Measurements from ENCODE around the gene FEM1B.

Gene FEM1B

GRCh38 chr15:68335655-68336054 lies 58.1 kb downstream of the FEM1B start:
- Mint-ChIP-seq H3K4me3 (no peak overlapping the region), H3K9me3 (no peaks in the 10 kb centered on the region), H3K27me3 (peaks cover 12% of the 10 kb centered on the region), H3K27ac (no peak overlapping the region), H3K4me1 (peaks cover 8% of the 10 kb centered on the region)
- DNase-seq (no peak), ATAC-seq (no peak)

DNA sequence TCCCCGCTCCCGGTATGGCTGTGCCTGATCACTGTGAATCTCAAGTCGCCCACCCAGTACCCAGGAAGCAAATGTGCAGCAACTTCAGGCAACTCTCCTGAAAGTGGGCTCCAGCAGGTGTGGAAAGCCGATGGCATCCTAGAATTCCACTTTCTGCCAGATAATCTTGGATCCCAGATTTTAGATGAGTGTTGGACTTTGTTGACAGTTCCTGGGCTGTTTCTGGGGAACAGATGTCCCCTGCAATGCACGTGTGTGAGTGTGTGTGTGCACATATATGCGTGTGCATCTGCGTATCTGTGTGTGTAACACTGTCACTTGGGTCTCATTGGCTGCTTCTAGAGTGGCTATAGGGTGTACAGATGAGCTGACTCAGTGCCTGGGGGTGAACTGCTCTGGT lies 59.0 kb downstream of the FEM1B start:
- peaks cover 12% of the 10 kb centered on the region for H3K27me3 Mint-ChIP-seq
- ATAC-seq: no peak

GRCh38 chr15:68337826-68338225 lies 60.3 kb downstream of the FEM1B start:
- DNase-seq: no peak
- H3K27ac Mint-ChIP-seq: no peak overlapping the region
- ATAC-seq: no peak
- H3K9me3 Mint-ChIP-seq: no peaks in the 10 kb centered on the region
- H3K27me3 Mint-ChIP-seq: peaks cover 12% of the 10 kb centered on the region
- no peak overlapping the region for H3K4me3 Mint-ChIP-seq
- H3K4me1 Mint-ChIP-seq: peaks cover 8% of the 10 kb centered on the region

More for the DNA sequence above, 59.0 kb downstream of the FEM1B start:
- Mint-ChIP-seq H3K9me3 (no peaks in the 10 kb centered on the region), H3K4me1 (peaks cover 8% of the 10 kb centered on the region), H3K27ac (no peak overlapping the region), H3K4me3 (no peak overlapping the region)
- no peak for DNase-seq

DNA sequence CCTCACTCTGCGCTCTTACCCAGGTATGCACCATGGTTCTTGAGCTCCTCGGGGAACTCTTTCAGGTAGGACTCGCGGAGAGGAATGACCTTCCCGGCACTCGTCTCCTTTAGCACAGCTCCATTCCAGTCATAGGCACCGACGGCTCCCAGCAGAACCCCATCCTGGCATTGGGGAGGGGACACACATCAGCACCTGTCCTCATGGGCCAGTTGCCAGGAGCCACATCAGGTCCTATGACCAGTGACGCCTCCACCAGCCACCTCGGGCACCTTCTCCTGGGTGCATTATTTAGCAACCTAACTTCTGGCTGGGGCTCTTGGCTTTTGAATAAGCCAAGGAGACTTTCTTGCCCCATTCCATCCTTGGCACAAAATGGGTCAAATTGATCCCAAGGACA lies 61.9 kb downstream of the FEM1B start:
- H3K27me3 Mint-ChIP-seq: peaks cover 3% of the 10 kb centered on the region
- no peaks in the 10 kb centered on the region for H3K4me1 Mint-ChIP-seq

DNA sequence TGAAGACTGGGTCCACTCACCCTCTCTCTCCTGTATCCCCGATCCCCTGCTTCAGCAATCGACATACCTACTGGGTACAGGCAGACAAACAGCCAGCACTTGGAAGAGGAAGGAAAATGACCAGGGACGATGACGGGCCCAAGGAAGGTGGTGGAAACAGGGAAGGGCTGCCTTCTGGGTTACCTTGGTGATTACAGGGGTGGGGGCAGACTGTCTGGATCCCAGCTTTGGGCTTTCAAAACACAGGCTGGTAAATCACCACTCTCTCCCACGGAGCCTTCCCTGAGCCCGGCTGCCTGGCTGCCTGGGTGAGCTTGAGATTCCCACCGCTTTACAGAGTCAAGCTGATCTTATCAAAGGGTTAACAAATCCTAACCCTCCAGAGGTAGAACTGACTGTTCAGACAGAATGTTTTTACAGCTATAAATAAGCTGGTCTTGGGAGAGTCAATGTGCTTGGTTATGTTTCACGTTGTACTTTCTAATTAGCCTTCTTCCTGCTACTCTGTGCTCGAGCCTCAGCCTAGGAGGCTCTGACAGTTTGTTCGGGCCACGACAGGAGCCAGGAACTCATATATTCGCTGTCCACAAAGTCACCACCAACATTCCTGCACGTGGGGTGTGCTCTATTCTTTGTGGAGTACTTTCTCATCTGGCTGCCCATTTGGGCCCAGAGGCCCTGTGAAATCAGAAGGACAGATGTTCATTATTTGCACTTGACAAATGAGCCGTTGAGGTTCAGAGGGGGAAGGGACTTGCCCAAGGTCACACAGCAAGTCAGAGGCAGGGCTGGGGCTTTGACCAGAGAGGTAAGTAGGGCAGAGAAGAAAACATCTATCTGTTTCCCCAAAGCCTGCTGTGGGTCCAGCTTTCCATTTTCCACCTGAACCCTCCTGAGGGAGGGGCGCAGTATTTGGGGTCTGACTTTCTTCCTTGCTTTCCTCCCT lies 63.5 kb downstream of the FEM1B start:
- H3K27me3 Mint-ChIP-seq: no peaks in the 10 kb centered on the region
- H3K27ac Mint-ChIP-seq: no peak overlapping the region
- no peaks in the 10 kb centered on the region for H3K4me1 Mint-ChIP-seq
- no peak overlapping the region for H3K4me3 Mint-ChIP-seq
- ATAC-seq (no peak), DNase-seq (no peak)
- no peaks in the 10 kb centered on the region for H3K9me3 Mint-ChIP-seq

More for the DNA sequence above, 61.9 kb downstream of the FEM1B start:
- Mint-ChIP-seq H3K4me3 (no peak overlapping the region), H3K27ac (no peak overlapping the region), H3K9me3 (no peaks in the 10 kb centered on the region)
- ATAC-seq (no peak), DNase-seq (no peak)

DNA sequence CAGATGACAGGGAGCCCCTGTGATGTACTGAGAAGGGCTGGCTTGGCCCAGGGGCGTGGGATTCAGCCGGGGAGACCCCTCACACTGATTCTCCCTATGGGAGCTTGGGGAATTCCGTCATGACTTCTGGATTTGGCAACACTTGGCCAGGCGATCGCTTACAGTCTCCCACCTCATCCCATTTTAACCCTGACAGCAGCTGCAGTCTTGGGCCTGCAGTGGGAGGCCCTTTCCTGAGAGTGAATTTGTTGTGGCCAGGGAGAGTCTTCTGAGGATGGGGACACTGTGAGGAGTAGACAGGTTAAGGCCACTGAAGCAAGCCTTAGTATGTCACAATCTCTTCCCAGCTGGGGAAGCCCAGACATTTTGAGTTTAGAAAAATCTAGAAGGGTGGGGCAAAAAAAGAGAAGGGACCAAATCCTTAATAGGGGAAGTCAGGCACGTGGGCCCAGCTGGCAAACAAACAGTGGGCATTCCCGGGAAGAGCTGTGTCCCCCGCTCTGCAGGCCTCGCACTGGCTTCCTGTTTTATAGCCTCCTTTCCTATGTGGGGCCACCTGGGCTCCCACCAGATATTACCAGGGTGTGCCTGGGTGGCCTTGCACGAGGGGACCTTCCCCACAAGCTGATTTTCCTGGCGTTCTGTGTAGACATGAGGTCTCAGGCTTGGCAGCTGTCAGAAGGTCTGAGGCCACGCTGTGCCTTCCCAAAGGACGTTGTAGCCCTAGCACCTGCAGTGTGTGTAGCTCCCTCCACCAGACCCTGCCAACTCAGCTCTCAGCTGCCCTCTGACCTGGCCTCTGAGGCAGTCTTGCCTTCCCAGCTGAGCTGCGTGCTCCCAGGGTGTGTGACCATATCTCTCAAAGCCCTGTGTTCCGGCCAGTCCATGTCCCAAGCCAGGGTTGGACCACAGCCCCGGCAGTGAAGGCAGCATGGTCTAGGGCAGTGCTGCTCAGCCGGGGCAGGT lies 64.5 kb downstream of the FEM1B start:
- no peaks in the 10 kb centered on the region for H3K27me3 Mint-ChIP-seq
- ATAC-seq: no peak
- H3K27ac Mint-ChIP-seq: no peak overlapping the region
- no peaks in the 10 kb centered on the region for H3K4me1 Mint-ChIP-seq
- no peak for DNase-seq
- H3K4me3 Mint-ChIP-seq: no peak overlapping the region
- no peaks in the 10 kb centered on the region for H3K9me3 Mint-ChIP-seq

DNA sequence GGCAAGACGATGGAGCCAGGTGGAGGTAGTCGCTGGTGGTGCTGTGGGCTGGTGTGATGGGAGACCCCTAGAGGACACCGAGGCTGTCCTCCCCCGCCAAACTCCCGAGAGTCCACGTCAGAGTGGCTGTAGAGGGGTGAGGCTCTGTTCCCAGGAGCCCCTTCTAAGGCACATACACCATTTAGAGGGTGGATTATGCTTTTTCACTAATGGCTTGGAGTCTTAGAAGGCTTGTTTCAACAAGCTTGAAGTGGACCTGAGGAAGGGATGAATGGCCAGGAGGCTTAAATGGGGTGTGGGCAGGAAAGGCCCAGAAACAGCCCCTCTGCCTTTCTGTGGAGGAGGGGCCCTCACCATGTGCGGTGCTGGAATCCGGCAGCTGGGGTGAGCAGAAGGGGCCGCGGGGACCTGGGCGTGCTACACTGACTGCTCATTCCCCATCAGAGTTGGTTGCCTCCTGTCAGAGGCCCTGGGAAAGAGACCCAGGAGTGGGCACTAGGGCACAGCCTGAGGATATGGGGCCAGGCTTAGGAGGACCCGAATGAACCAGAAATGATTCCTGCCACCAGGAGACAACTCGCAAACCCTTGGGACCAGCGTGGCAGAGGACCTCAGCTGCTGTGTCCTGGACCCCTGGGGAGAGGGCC lies 66.2 kb downstream of the FEM1B start:
- no peak overlapping the region for H3K4me3 Mint-ChIP-seq
- H3K27ac Mint-ChIP-seq: peak overlapping the region in 1 of 2 donors; percentile 30
- H3K4me1 Mint-ChIP-seq: no peaks in the 10 kb centered on the region
- H3K27me3 Mint-ChIP-seq: no peaks in the 10 kb centered on the region
- DNase-seq (no peak), ATAC-seq (no peak)
- no peaks in the 10 kb centered on the region for H3K9me3 Mint-ChIP-seq

- H3K9me3 Mint-ChIP-seq: no peaks in the 10 kb centered on the region
- no peaks in the 10 kb centered on the region for H3K4me1 Mint-ChIP-seq
- no peaks in the 10 kb centered on the region for H3K27me3 Mint-ChIP-seq
- no peak overlapping the region for H3K27ac Mint-ChIP-seq
- no peak for DNase-seq
- no peak for ATAC-seq
- H3K4me3 Mint-ChIP-seq: no peak overlapping the region
Observed at GRCh38 chr15:68344600-68344999, 67.1 kb downstream of the FEM1B start.

Data from stimulated activated naive CD8-positive, alpha-beta T cell treated with anti-CD3 and anti-CD28 coated beads, Interleukin-15, amount 100 ng/mL, for 72 hours (primary cell).